HG03066 (cell line): ENCODE results near the gene CD8B.

Experiments
- ATAC-seq: cut with Tn5 transposase; IDR thresholded peaks from one replicate; pipeline ENCODE4 v1.9.1; 2021; ENCODE audit warnings: low read depth; ENCODE audit not compliant: unreplicated experiment

Gene CD8B

GRCh38 chr2:86775338-86775737 is 86.3 kb downstream of the CD8B start:
- ATAC-seq: no peak

- ATAC-seq: no peak
Measured at GRCh38 chr2:86774862-86775261, 86.8 kb downstream of the CD8B start.

- ATAC-seq: no peak
Measured at GRCh38 chr2:86772611-86773010, 89.1 kb downstream of the CD8B start.

- ATAC-seq: no peak
Measured at GRCh38 chr2:86770816-86771301, 90.8 kb downstream of the CD8B start.

GRCh38 chr2:86769838-86770237 is 91.8 kb downstream of the CD8B start:
- no peak for ATAC-seq

- ATAC-seq: no peak
Measured at GRCh38 chr2:86768189-86768949, 93.3 kb downstream of the CD8B start.
